Tibial nerve (tissue), 4 donors: ENCODE results near the gene ULBP3.

ENCODE experiments used
- CTCF ChIP-seq, 5 experiments: fragments of 200-600 bp in 3 of 5; fragments of 450-650 bp in 2 of 5; sonication (generic) in 3 of 5; IDR thresholded peaks; one replicate each; pipeline ENCODE4 v1.5.1; 2016 to 2019; ENCODE audit warnings: antibody characterized with exemption in 5 of 5, mild to moderate bottlenecking in 3 of 5, moderate library complexity in 2 of 5
- EP300 ChIP-seq, 2 donors: sonication (generic); formaldehyde crosslinking; IDR thresholded peaks; one replicate each; pipeline ENCODE4 v1.6.1; 2017; ENCODE audit warnings: antibody characterized with exemption in 2 of 2, mild to moderate bottlenecking in 1 of 2
- POLR2A ChIP-seq, 2 donors: fragments of 450-650 bp; IDR thresholded peaks; one replicate each; pipeline ENCODE4 v1.6.1; 2017; ENCODE audit warnings: antibody characterized with exemption in 2 of 2, mild to moderate bottlenecking in 2 of 2, moderate library complexity in 2 of 2

- TF ChIP-seq POLR2A (IDR thresholded peaks at IDR 0.05), result no peak
- no peak for TF ChIP-seq EP300 (IDR thresholded peaks at IDR 0.05)
- TF ChIP-seq CTCF (IDR thresholded peaks at IDR 0.05), result no peak
Observed at GRCh38 chr6:150028799-150029198, 40.1 kb downstream of the ULBP3 start.
